GM21381 (cell line): ENCODE data around the gene PDZRN3.

Source experiments
- ATAC-seq: cut with Tn5 transposase; IDR thresholded peaks from one replicate; pipeline ENCODE4 v1.9.1; 2021; ENCODE audit warnings: mild to moderate bottlenecking, moderate library complexity; ENCODE audit not compliant: unreplicated experiment

PDZRN3 gene

GRCh38 chr3:73497646-73498406 is 126.9 kb downstream of the PDZRN3 start:
- ATAC-seq, result no peak

GRCh38 chr3:73493543-73494308 is 131.0 kb downstream of the PDZRN3 start:
- no peak for ATAC-seq

GRCh38 chr3:73492186-73492585 is 132.6 kb downstream of the PDZRN3 start:
- no peak for ATAC-seq

GRCh38 chr3:73491287-73491662 is 133.5 kb downstream of the PDZRN3 start:
- no peak for ATAC-seq

GRCh38 chr3:73490453-73491286 is 134.1 kb downstream of the PDZRN3 start:
- no peak for ATAC-seq

GRCh38 chr3:73485877-73486330 is 138.8 kb downstream of the PDZRN3 start:
- no peak for ATAC-seq

GRCh38 chr3:73484656-73485248 is 140.0 kb downstream of the PDZRN3 start:
- ATAC-seq, result peak; percentile 83

GRCh38 chr3:73481888-73482287 is 142.9 kb downstream of the PDZRN3 start:
- no peak for ATAC-seq

GRCh38 chr3:73480187-73480672 is 144.5 kb downstream of the PDZRN3 start:
- no peak for ATAC-seq

GRCh38 chr3:73479325-73479724 is 145.4 kb downstream of the PDZRN3 start:
- ATAC-seq, result no peak

GRCh38 chr3:73478858-73479257 is 145.9 kb downstream of the PDZRN3 start:
- no peak for ATAC-seq

GRCh38 chr3:73475717-73476116 is 149.0 kb downstream of the PDZRN3 start:
- no peak for ATAC-seq

- no peak for ATAC-seq
Measured at GRCh38 chr3:73475175-73475574, 149.6 kb downstream of the PDZRN3 start.

GRCh38 chr3:73474619-73475018 is 150.1 kb downstream of the PDZRN3 start:
- ATAC-seq, result no peak

- no peak for ATAC-seq
Measured at GRCh38 chr3:73473898-73474416, 150.8 kb downstream of the PDZRN3 start.

GRCh38 chr3:73473181-73473897 is 151.4 kb downstream of the PDZRN3 start:
- ATAC-seq, result no peak

GRCh38 chr3:73471986-73472787 is 152.6 kb downstream of the PDZRN3 start:
- no peak for ATAC-seq

- no peak for ATAC-seq
Measured at GRCh38 chr3:73470860-73471259, 153.9 kb downstream of the PDZRN3 start.

- ATAC-seq, result no peak
Measured at GRCh38 chr3:73469331-73469730, 155.4 kb downstream of the PDZRN3 start.
